ENCODE measurements around the gene PCCA. TPM values are rescaled to one million over a fixed set of nuclear protein-coding genes. Genes with fewer than 3 reads are reported as not detected.
"Not testable (repeated sequence)": the region's sequence is repeated elsewhere in the genome, so short reads cannot be mapped to it uniquely, and the experiment has no call there.

The PCCA gene
- polyA plus RNA-seq, 3 donors: 49.4 to 64.3 (median 54.2) TPM

GRCh38 chr13:100128373-100128772 is 39.5 kb downstream of the PCCA start:
- DNase-seq (ENCODE audit: extremely low read depth in 1 of 11, low read depth in 9 of 11, low spot score in 4 of 11): no peak

GRCh38 chr13:100128838-100129237 is 39.9 kb downstream of the PCCA start:
- DNase-seq (ENCODE audit: extremely low read depth in 1 of 11, low read depth in 9 of 11, low spot score in 4 of 11): no peak

GRCh38 chr13:100129605-100130004 is 40.7 kb downstream of the PCCA start:
- DNase-seq (ENCODE audit: extremely low read depth in 1 of 11, low read depth in 9 of 11, low spot score in 4 of 11): no peak

GRCh38 chr13:100130092-100130491 is 41.2 kb downstream of the PCCA start:
- DNase-seq (ENCODE audit: extremely low read depth in 1 of 11, low read depth in 9 of 11, low spot score in 4 of 11): no peak

- no peak for DNase-seq (ENCODE audit: extremely low read depth in 1 of 11, low read depth in 9 of 11, low spot score in 4 of 11)
Measured at GRCh38 chr13:100130930-100131511, 42.1 kb downstream of the PCCA start.

- DNase-seq (ENCODE audit: extremely low read depth in 1 of 11, low read depth in 9 of 11, low spot score in 4 of 11): no peak
Measured at GRCh38 chr13:100131863-100132574, 43.1 kb downstream of the PCCA start.

GRCh38 chr13:100138859-100139491 is 50.1 kb downstream of the PCCA start:
- DNase-seq (ENCODE audit: extremely low read depth in 1 of 11, low read depth in 9 of 11, low spot score in 4 of 11): no peak

GRCh38 chr13:100139817-100140216 is 50.9 kb downstream of the PCCA start:
- DNase-seq (ENCODE audit: extremely low read depth in 1 of 11, low read depth in 9 of 11, low spot score in 4 of 11): no peak

GRCh38 chr13:100140441-100140840 is 51.5 kb downstream of the PCCA start:
- no peak for DNase-seq (ENCODE audit: extremely low read depth in 1 of 11, low read depth in 9 of 11, low spot score in 4 of 11)

GRCh38 chr13:100141461-100141961 is 52.6 kb downstream of the PCCA start:
- not testable (repeated sequence) for DNase-seq (ENCODE audit: extremely low read depth in 1 of 11, low read depth in 9 of 11, low spot score in 4 of 11)

GRCh38 chr13:100146534-100146933 is 57.6 kb downstream of the PCCA start:
- no peak for DNase-seq (ENCODE audit: extremely low read depth in 1 of 11, low read depth in 9 of 11, low spot score in 4 of 11)

- no peak for DNase-seq (ENCODE audit: extremely low read depth in 1 of 11, low read depth in 9 of 11, low spot score in 4 of 11)
Measured at GRCh38 chr13:100147825-100148224, 58.9 kb downstream of the PCCA start.

- DNase-seq (ENCODE audit: extremely low read depth in 1 of 11, low read depth in 9 of 11, low spot score in 4 of 11): no peak
Measured at GRCh38 chr13:100148422-100148821, 59.5 kb downstream of the PCCA start.

- DNase-seq (ENCODE audit: extremely low read depth in 1 of 11, low read depth in 9 of 11, low spot score in 4 of 11): no peak
Measured at GRCh38 chr13:100149389-100149788, 60.5 kb downstream of the PCCA start.

- not testable (repeated sequence) for DNase-seq (ENCODE audit: extremely low read depth in 1 of 11, low read depth in 9 of 11, low spot score in 4 of 11)
Measured at GRCh38 chr13:100150711-100151110, 61.8 kb downstream of the PCCA start.

GRCh38 chr13:100154842-100155416 is 66.0 kb downstream of the PCCA start:
- DNase-seq (ENCODE audit: extremely low read depth in 1 of 11, low read depth in 9 of 11, low spot score in 4 of 11): no peak

- DNase-seq (ENCODE audit: extremely low read depth in 1 of 11, low read depth in 9 of 11, low spot score in 4 of 11): no peak
Measured at GRCh38 chr13:100156788-100157187, 67.9 kb downstream of the PCCA start.

- no peak for DNase-seq (ENCODE audit: extremely low read depth in 1 of 11, low read depth in 9 of 11, low spot score in 4 of 11)
Measured at GRCh38 chr13:100158569-100158968, 69.7 kb downstream of the PCCA start.

- no peak for DNase-seq (ENCODE audit: extremely low read depth in 1 of 11, low read depth in 9 of 11, low spot score in 4 of 11)
Measured at GRCh38 chr13:100159584-100159983, 70.7 kb downstream of the PCCA start.

- DNase-seq (ENCODE audit: extremely low read depth in 1 of 11, low read depth in 9 of 11, low spot score in 4 of 11): no peak
Measured at GRCh38 chr13:100160450-100160849, 71.6 kb downstream of the PCCA start.
